GM19193 (cell line): Measurements from ENCODE around the gene CFAP70.

Experiments used
- POLR2A ChIP-seq: IDR thresholded peaks from 4 replicates; pipeline ENCODE4 v1.6.1; 2011; ENCODE audit not compliant: insufficient read depth, insufficient read length; ENCODE audit errors: extremely low read depth

CFAP70 gene

GRCh38 chr10:73207883-73208282 lies 150.8 kb downstream of the CFAP70 start:
- no peak for TF ChIP-seq POLR2A

GRCh38 chr10:73206385-73206784 lies 152.3 kb downstream of the CFAP70 start:
- TF ChIP-seq POLR2A = no peak

GRCh38 chr10:73205890-73206289 lies 152.8 kb downstream of the CFAP70 start:
- TF ChIP-seq POLR2A = no peak

- TF ChIP-seq POLR2A = no peak
These were observed 153.6 kb downstream of the CFAP70 start for GRCh38 chr10:73205081-73205480.
